Fibroblast of the aortic adventitia (primary cell): ENCODE data around the gene MCCC2. TPM values are rescaled to one million over a fixed set of nuclear protein-coding genes. Genes with fewer than 3 reads are reported as not detected.

Experiments
- DNase-seq: peaks from one replicate; pipeline ENCODE4 v3.0.0-alpha.2; 2010; ENCODE audit warnings: low read depth
- H3K4me3 ChIP-seq: 2 replicates; pipeline ENCODE4 v1.5.1; 2011; ENCODE audit warnings: low read depth, mild to moderate bottlenecking, control low read depth, low read length, moderate library complexity
- small RNA-seq: library from RNA; depleted of rRNA; stranded (forward); fragments of <200 nt; gene quantifications from one replicate; pipeline ENCODE3, GENCODE V24; 2012
- total RNA-seq: library from RNA; depleted of rRNA; stranded (reverse); fragments of >200 nt; gene quantifications from 2 replicates; pipeline ENCODE4 v1.2.3, GENCODE V29; 2012; ENCODE audit warnings: low replicate concordance
- TF ChIP-seq, protein P1 (sequence below): IDR thresholded peaks from 2 replicates; pipeline ENCODE4 v1.5.1; 2011; ENCODE audit warnings: mild to moderate bottlenecking, low read length, control low read depth, inconsistent platforms; ENCODE audit not compliant: insufficient read depth

The MCCC2 gene
- total RNA-seq, 1 donor: 23.3 TPM

DNA sequence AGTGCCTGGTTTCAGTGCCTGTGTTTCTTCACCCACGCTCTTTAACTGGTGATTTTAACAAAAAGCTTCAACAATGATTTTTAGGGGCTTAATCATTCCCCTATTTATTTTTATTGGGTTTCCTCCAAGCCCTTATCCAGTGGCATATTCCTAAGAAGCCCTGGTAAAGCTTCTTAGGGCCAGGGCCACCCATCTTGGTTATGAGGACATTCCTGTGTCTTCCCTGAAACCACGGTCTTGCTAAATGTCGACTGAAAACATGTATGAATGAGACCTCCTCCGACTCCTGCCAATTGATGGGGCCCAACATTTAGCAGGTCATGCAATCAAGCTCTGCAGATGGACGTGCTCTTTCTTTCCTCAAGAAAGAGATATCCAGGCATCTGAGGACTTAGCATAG lies 118.3 kb downstream of the MCCC2 start:
- DNase-seq: no peak
- TF ChIP-seq, protein P1, sequence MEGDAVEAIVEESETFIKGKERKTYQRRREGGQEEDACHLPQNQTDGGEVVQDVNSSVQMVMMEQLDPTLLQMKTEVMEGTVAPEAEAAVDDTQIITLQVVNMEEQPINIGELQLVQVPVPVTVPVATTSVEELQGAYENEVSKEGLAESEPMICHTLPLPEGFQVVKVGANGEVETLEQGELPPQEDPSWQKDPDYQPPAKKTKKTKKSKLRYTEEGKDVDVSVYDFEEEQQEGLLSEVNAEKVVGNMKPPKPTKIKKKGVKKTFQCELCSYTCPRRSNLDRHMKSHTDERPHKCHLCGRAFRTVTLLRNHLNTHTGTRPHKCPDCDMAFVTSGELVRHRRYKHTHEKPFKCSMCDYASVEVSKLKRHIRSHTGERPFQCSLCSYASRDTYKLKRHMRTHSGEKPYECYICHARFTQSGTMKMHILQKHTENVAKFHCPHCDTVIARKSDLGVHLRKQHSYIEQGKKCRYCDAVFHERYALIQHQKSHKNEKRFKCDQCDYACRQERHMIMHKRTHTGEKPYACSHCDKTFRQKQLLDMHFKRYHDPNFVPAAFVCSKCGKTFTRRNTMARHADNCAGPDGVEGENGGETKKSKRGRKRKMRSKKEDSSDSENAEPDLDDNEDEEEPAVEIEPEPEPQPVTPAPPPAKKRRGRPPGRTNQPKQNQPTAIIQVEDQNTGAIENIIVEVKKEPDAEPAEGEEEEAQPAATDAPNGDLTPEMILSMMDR: no peak
- H3K4me3 ChIP-seq: no peak overlapping the region

DNA sequence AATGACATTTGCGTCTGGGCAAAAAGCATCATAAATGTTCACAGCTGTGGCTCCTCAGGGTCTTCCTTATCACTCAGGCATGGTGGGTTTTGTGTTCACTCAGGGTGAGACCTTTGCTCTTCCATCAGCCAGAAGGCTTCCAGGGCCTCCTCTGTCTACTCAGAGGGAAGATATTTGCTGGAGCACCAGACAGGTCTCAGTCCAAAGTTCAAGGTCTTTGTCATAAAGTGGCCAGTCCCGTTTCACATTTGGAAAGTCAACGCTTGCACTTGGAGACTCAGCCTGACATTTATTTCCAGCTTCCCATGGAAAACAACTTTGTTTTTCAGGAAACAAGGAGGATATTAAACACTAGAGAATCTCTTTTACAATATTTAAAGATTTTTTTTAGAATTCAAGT lies 119.8 kb downstream of the MCCC2 start:
- DNase-seq: no peak
- TF ChIP-seq, protein P1: no peak
- H3K4me3 ChIP-seq: no peak overlapping the region

Small RNA genes within 50 kb of the gene (small RNA-seq; reads per million reads assigned to genes)
- gene HMGN1P12: not detected

Other genes with a start within 250 kb of the MCCC2 start
- 27.8 and 90.2 TPM in 2 replicates for gene BDP1, start 131.7 kb upstream of the MCCC2 start, total RNA-seq
- not detected in 2 replicates for gene CARTPT, start 131.9 kb downstream of the MCCC2 start, total RNA-seq